CD4-positive, CD25-positive, alpha-beta regulatory T cell (primary cell): ENCODE measurements around the gene RASAL2. TPM values are rescaled to one million over a fixed set of nuclear protein-coding genes. Genes with fewer than 3 reads are reported as not detected.
"Not testable (repeated sequence)": the region's sequence is repeated elsewhere in the genome, so short reads cannot be mapped to it uniquely, and the experiment has no call there.

Source experiments
- ATAC-seq, 2 donors: fragments of 150-1000 bp; cut with Tn5 transposase; one replicate each; pipeline ENCODE4 v1.10.0; 2021; ENCODE audit warnings: low read depth in 2 of 2, moderate number of reproducible peaks in 2 of 2, moderate library complexity in 1 of 2
- DNase-seq, 3 donors: peaks; one replicate each; pipeline versions ENCODE4 v3.0.0 to v3.0.0-alpha.2; 2012 to 2022; ENCODE audit warnings: mixed read lengths in 1 of 3
- H3K27ac ChIP-seq: one replicate; pipeline ENCODE4 v1.7.0; 2013; ENCODE audit warnings: mild to moderate bottlenecking, low read length; ENCODE audit not compliant: insufficient read depth, poor library complexity, severe bottlenecking
- H3K27me3 ChIP-seq: one replicate; pipeline ENCODE4 v1.7.0; 2013; ENCODE audit warnings: low read length; ENCODE audit not compliant: control insufficient read depth, insufficient read depth
- H3K36me3 ChIP-seq: one replicate; pipeline ENCODE4 v1.7.0; 2013; ENCODE audit warnings: mild to moderate bottlenecking, low read length, moderate library complexity; ENCODE audit not compliant: control insufficient read depth, insufficient read depth
- H3K4me1 ChIP-seq: 2 replicates; pipeline ENCODE4 v1.7.0; 2013; ENCODE audit warnings: mild to moderate bottlenecking, low read length; ENCODE audit not compliant: insufficient read depth, control insufficient read depth, poor library complexity, severe bottlenecking
- H3K4me3 ChIP-seq: one replicate; pipeline ENCODE4 v1.7.0; 2013; ENCODE audit warnings: low read depth, mild to moderate bottlenecking, low read length, moderate library complexity
- H3K9me3 ChIP-seq, 2 experiments: 1 replicate in 1 of 2; 2 replicates in 1 of 2; pipeline ENCODE4 v1.7.0; 2013; ENCODE audit warnings: low read length in 2 of 2, mild to moderate bottlenecking in 1 of 2, moderate library complexity in 1 of 2; ENCODE audit not compliant: control insufficient read depth in 2 of 2
- H3K27ac Mint-ChIP-seq, 3 donors: one replicate each; pipeline ENCODE4 v1.8.0; 2020 to 2022; ENCODE audit warnings: mild to moderate bottlenecking in 3 of 3, mixed read lengths in 3 of 3, moderate library complexity in 2 of 3
- H3K27me3 Mint-ChIP-seq: one replicate; pipeline ENCODE4 v1.8.0; 2022; ENCODE audit warnings: mild to moderate bottlenecking, mixed read lengths
- H3K36me3 Mint-ChIP-seq: one replicate; pipeline ENCODE4 v1.8.0; 2020; ENCODE audit warnings: mixed read lengths
- H3K4me1 Mint-ChIP-seq, 4 donors: one replicate each; pipeline ENCODE4 v1.8.0; 2020 to 2022; ENCODE audit warnings: mixed read lengths in 4 of 4, mild to moderate bottlenecking in 1 of 4
- H3K4me3 Mint-ChIP-seq, 4 donors: one replicate each; pipeline ENCODE4 v1.8.0; 2020 to 2022; ENCODE audit warnings: mild to moderate bottlenecking in 4 of 4, mixed read lengths in 4 of 4, moderate library complexity in 3 of 4
- H3K9me3 Mint-ChIP-seq, 7 donors: one replicate each; pipeline ENCODE4 v1.8.0; 2020 to 2022; ENCODE audit warnings: mixed read lengths in 7 of 7, mild to moderate bottlenecking in 3 of 7, moderate library complexity in 2 of 7
- polyA plus RNA-seq, 4 donors: library from polyadenylated mRNA; unstranded; fragments of 300-500 nt; fragmentation: Illumina TruSeq; gene quantifications; one replicate each; pipeline ENCODE4 v1.2.3, GENCODE V29; 2021
- total RNA-seq: library from RNA; stranded (reverse); gene quantifications from one replicate; pipeline ENCODE4 v1.2.3, GENCODE V29; 2022

Gene RASAL2
- total and polyA plus RNA-seq, 5 donors from 2014 or later: not detected

GRCh38 chr1:178341261-178341956 is 247.5 kb downstream of the RASAL2 start:
- H3K9me3 ChIP-seq: no peaks in the 10 kb centered on the region
- H3K4me1 Mint-ChIP-seq: no peaks in the 10 kb centered on the region
- no peak overlapping the region for H3K27ac ChIP-seq
- H3K9me3 Mint-ChIP-seq: peaks cover 0 to 2% (median 0%) of the 10 kb centered on the region in 7 donors
- H3K27me3 Mint-ChIP-seq: no peaks in the 10 kb centered on the region
- H3K27ac Mint-ChIP-seq: no peak overlapping the region
- no peak for ATAC-seq
- no peak for DNase-seq
- no peak overlapping the region for H3K4me3 Mint-ChIP-seq
- no peak overlapping the region for H3K4me3 ChIP-seq
- H3K27me3 ChIP-seq: no peaks in the 10 kb centered on the region
- H3K36me3 ChIP-seq: no peaks in the 10 kb centered on the region
- no peaks in the 10 kb centered on the region for H3K4me1 ChIP-seq
- no peaks in the 10 kb centered on the region for H3K36me3 Mint-ChIP-seq

GRCh38 chr1:178342745-178343144 is 248.8 kb downstream of the RASAL2 start:
- Histone ChIP-seq H3K36me3 (no peaks in the 10 kb centered on the region), H3K4me1 (no peaks in the 10 kb centered on the region), H3K27ac (no peak overlapping the region), H3K9me3 (no peaks in the 10 kb centered on the region), H3K4me3 (no peak overlapping the region), H3K27me3 (no peaks in the 10 kb centered on the region)
- H3K9me3 Mint-ChIP-seq: peaks cover 0 to 2% (median 0%) of the 10 kb centered on the region in 7 donors
- no peaks in the 10 kb centered on the region for H3K27me3 Mint-ChIP-seq
- no peak for ATAC-seq
- no peak overlapping the region for H3K27ac Mint-ChIP-seq
- no peaks in the 10 kb centered on the region for H3K36me3 Mint-ChIP-seq
- H3K4me3 Mint-ChIP-seq: no peak overlapping the region
- H3K4me1 Mint-ChIP-seq: no peaks in the 10 kb centered on the region
- no peak for DNase-seq

GRCh38 chr1:178344513-178345091 is 250.7 kb downstream of the RASAL2 start:
- Histone ChIP-seq H3K4me3 (no peak overlapping the region), H3K4me1 (no peaks in the 10 kb centered on the region), H3K27ac (no peak overlapping the region), H3K36me3 (no peaks in the 10 kb centered on the region), H3K9me3 (no peaks in the 10 kb centered on the region), H3K27me3 (no peaks in the 10 kb centered on the region)
- Mint-ChIP-seq H3K4me1 (no peaks in the 10 kb centered on the region), H3K9me3 (peaks cover 0 to 2% (median 0%) of the 10 kb centered on the region in 7 donors), H3K27ac (no peak overlapping the region), H3K4me3 (no peak overlapping the region), H3K27me3 (no peaks in the 10 kb centered on the region), H3K36me3 (no peaks in the 10 kb centered on the region)
- ATAC-seq (no peak), DNase-seq (no peak)

GRCh38 chr1:178345238-178345637 is 251.3 kb downstream of the RASAL2 start:
- peaks cover 0 to 2% (median 0%) of the 10 kb centered on the region in 7 donors for H3K9me3 Mint-ChIP-seq
- H3K4me1 Mint-ChIP-seq: no peaks in the 10 kb centered on the region
- Histone ChIP-seq H3K27me3 (no peaks in the 10 kb centered on the region), H3K4me1 (no peaks in the 10 kb centered on the region), H3K27ac (no peak overlapping the region), H3K4me3 (no peak overlapping the region), H3K9me3 (no peaks in the 10 kb centered on the region), H3K36me3 (no peaks in the 10 kb centered on the region)
- no peak overlapping the region for H3K27ac Mint-ChIP-seq
- H3K36me3 Mint-ChIP-seq: no peaks in the 10 kb centered on the region
- no peak for DNase-seq
- H3K27me3 Mint-ChIP-seq: no peaks in the 10 kb centered on the region
- ATAC-seq: no peak
- no peak overlapping the region for H3K4me3 Mint-ChIP-seq

GRCh38 chr1:178345807-178346206 is 251.9 kb downstream of the RASAL2 start:
- Mint-ChIP-seq H3K9me3 (peaks cover 0 to 2% (median 0%) of the 10 kb centered on the region in 7 donors), H3K27ac (no peak overlapping the region), H3K27me3 (no peaks in the 10 kb centered on the region), H3K36me3 (no peaks in the 10 kb centered on the region), H3K4me1 (no peaks in the 10 kb centered on the region), H3K4me3 (no peak overlapping the region)
- DNase-seq (no peak), ATAC-seq (no peak)
- no peaks in the 10 kb centered on the region for H3K4me1 ChIP-seq
- H3K9me3 ChIP-seq: no peaks in the 10 kb centered on the region
- H3K36me3 ChIP-seq: no peaks in the 10 kb centered on the region
- H3K4me3 ChIP-seq: no peak overlapping the region
- no peaks in the 10 kb centered on the region for H3K27me3 ChIP-seq
- no peak overlapping the region for H3K27ac ChIP-seq

- Mint-ChIP-seq H3K9me3 (peaks cover 0 to 8% (median 2%) of the 10 kb centered on the region in 7 donors), H3K36me3 (no peaks in the 10 kb centered on the region), H3K4me1 (no peaks in the 10 kb centered on the region), H3K4me3 (no peak overlapping the region), H3K27me3 (no peaks in the 10 kb centered on the region), H3K27ac (no peak overlapping the region)
- DNase-seq: no peak
- H3K9me3 ChIP-seq: no peaks in the 10 kb centered on the region
- no peak for ATAC-seq
- H3K27me3 ChIP-seq: no peaks in the 10 kb centered on the region
- H3K36me3 ChIP-seq: no peaks in the 10 kb centered on the region
- H3K4me1 ChIP-seq: no peaks in the 10 kb centered on the region
- H3K27ac ChIP-seq: no peak overlapping the region
- no peak overlapping the region for H3K4me3 ChIP-seq
Observed at GRCh38 chr1:178349801-178350200, 255.9 kb downstream of the RASAL2 start.

DNA sequence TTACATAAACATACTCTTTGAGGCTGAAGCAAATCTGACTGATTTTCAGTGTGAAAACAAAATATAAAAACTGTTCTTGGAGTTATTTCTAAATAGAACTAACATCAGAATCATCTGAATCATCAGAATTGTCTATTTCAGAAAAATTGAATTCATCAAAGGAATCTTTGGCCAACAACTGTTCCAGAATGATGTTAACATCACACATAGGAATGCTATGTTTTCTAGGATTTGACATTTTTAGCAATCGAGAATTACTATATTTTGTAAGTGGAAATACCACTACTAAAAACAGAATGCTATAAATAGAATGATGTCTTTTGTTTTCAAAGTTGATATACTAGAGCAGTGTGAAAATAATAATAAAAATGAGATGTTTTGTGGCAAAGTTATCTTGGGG is 258.0 kb downstream of the RASAL2 start:
- H3K36me3 Mint-ChIP-seq, H3K4me1 ChIP-seq, H3K4me3 ChIP-seq, DNase-seq, H3K27ac Mint-ChIP-seq, H3K4me1 Mint-ChIP-seq, ATAC-seq, H3K9me3 ChIP-seq, H3K36me3 ChIP-seq, H3K4me3 Mint-ChIP-seq, H3K27me3 Mint-ChIP-seq, H3K27ac ChIP-seq, H3K27me3 ChIP-seq, H3K9me3 Mint-ChIP-seq: not testable (repeated sequence)
